ENCODE data around the gene GUCY2D.

Gene GUCY2D

GRCh38 chr17:8064561-8065019, 62.2 kb downstream of the GUCY2D start:
- no peak for DNase-seq (ENCODE audit: low spot score)

GRCh38 chr17:8066841-8067775, 64.7 kb downstream of the GUCY2D start:
- no peak for DNase-seq (ENCODE audit: low spot score)

- DNase-seq (ENCODE audit: low spot score), result no peak
These were observed 65.4 kb downstream of the GUCY2D start for GRCh38 chr17:8067806-8068205.

- DNase-seq (ENCODE audit: low spot score), result no peak
These were observed 66.5 kb downstream of the GUCY2D start for GRCh38 chr17:8068736-8069586.

- no peak for DNase-seq (ENCODE audit: low spot score)
These were observed 67.1 kb downstream of the GUCY2D start for GRCh38 chr17:8069587-8069860.
